ENCODE results near the gene GLP2R.

- TF ChIP-seq POLR2AphosphoS5 (IDR thresholded peaks at IDR 0.05; ENCODE audit: low read depth, low read length) = no peak
- no peak for TF ChIP-seq CTCF (IDR thresholded peaks at IDR 0.05)
- no peak for TF ChIP-seq REST (IDR thresholded peaks at IDR 0.05; ENCODE audit: insufficient read depth in 1 of 2, low read depth in 2 of 2, low read length in 1 of 2)
- no peak for TF ChIP-seq SIN3A (IDR thresholded peaks at IDR 0.05; ENCODE audit: borderline replicate concordance, insufficient read depth, low read depth, low read length)
These were observed 37.2 kb downstream of the GLP2R start for GRCh38 chr17:9862949-9863348.

Measured in Panc1 (cell line).